ENCODE data around the gene THOC6.
A peak's percentile ranks its signal among the peaks of the same experiment; 100 is the strongest.
"Not testable (repeated sequence)": the region's sequence is repeated elsewhere in the genome, so short reads cannot be mapped to it uniquely, and the experiment has no call there.

Gene THOC6

DNA sequence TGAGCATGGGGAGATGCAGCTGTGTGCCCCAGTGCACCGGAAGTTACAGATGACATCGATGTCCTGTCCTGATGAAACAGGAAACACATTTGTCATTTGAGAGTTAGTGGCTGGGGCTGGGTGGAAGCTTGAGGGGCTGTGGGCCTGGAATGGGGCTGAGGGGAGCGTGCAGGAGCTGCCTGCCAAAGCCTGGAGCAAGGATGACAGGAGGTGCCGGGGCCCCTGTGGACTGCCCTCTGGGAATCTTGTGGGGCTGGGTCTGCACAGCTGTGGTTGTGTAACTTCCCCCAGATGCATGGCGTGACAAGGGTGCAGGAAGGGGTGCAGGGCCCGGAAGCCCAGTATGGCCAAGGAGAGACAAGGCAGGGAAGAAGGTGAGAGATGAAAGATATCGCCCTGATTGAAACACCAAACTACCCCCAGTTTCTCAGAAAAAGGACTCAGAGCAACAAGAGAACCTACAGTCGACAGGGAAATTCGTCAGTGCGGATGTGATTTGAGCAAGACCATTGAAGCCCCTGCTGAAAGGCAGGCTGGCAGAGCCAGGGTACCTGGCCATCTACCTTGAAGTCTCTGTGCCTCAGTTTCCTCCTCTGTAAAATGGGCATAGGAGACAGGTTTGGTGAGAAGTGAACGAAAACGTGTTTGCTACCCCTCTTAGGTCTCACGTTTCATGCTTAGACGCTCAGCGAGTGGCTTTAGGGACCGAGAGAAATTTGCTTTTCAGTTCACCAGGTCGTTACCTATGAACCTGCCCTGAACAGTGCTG, 31.3 kb downstream of the THOC6 start:
- DNase-seq (ENCODE audit: low read depth), result no peak

DNA sequence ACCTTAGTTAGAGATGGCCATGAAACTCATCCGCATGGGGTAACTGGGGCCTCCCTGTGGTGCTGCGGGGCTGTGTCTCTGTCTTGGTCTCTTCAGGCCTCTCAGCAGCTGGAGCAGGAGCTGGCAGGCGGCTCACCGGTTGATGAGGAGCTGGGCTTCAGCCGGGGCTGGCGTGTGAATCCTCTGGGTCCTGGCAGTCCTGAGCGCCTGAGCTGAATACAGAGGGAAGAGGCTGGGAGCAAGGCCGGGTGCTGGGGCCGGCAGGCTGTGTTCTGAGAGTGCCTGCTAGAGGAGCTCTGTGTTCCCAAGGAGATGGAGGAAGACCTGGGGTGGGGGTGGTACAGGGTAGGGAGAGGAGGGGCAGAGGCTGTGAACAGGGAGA, 31.9 kb downstream of the THOC6 start:
- DNase-seq (ENCODE audit: low read depth), result not testable (repeated sequence)

DNA sequence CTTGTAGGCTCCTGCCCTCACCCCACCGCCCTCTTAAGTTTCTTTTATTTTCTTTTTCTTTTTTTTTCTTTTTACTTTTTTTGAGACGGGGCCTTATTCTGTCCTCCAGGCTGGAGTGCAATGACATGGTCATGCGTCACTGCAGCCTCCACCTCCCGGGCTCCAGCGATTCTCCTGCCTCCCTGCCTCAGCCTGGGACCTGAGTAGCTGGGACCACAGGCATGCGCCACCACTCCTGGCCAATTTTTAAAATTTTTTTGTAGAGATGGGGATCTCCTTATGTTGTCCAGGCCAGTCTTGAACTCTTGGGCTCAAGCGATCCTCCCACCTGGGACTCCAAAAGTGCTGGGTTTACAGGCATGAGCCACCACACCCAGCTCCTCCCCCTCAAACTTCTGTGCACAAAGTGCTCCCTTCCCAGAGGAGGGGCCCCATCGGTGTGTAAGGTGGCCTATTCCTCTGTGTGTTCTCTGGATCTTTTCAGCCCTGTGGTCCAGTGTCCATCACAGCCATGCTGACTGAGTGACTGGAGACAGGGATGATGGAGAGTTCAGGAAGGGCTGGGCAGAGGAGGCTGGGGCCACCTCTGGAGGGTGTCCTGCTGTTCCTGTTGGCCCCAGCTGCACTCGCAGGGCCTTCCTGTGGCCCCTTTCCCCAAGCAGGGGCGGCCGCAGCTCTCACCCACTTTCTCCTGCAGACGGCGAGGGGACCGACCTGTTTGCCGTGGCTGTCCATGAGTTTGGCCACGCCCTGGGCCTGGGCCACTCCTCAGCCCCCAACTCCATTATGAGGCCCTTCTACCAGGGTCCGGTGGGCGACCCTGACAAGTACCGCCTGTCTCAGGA, 32.7 kb downstream of the THOC6 start:
- DNase-seq (ENCODE audit: low read depth), result no peak

DNA sequence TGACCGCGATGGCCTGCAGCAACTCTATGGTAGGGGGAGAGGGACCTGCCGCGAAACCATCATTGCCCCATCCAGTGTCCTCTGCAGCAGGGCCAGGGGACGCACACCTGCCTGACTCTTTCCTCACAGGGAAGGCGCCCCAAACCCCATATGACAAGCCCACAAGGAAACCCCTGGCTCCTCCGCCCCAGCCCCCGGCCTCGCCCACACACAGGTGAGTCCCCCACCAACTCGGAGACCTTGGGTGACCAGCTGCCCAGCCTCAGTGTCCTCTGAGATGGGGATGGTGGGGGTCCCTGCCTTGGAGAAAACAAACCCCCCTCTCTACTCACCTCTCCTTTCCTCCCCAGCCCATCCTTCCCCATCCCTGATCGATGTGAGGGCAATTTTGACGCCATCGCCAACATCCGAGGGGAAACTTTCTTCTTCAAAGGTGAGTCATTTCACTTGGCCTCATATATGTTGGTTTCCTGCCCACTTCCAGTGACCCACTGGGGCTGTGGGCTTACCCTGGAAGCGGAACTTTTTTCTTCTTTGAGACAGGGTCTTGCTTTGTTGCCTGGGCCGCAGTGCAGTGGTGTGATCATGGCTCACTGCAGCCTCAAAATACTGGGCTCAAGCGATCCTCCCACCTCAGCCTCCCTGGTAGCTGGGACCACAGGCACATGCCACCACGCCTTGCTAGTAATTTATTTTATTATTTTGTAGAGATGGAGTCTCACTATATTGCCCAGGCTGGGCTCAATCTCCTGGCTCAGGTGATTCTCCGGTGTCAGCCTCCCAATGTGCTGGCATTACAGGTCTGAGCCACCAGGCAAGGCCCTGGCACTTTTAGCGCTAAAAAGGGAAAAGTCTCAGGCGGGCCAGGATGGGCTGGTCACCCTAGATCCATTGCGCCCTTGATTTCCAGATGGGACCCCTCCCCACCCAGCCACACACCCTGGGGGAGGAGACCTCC, 33.6 kb downstream of the THOC6 start:
- DNase-seq (ENCODE audit: low read depth), result no peak

DNA sequence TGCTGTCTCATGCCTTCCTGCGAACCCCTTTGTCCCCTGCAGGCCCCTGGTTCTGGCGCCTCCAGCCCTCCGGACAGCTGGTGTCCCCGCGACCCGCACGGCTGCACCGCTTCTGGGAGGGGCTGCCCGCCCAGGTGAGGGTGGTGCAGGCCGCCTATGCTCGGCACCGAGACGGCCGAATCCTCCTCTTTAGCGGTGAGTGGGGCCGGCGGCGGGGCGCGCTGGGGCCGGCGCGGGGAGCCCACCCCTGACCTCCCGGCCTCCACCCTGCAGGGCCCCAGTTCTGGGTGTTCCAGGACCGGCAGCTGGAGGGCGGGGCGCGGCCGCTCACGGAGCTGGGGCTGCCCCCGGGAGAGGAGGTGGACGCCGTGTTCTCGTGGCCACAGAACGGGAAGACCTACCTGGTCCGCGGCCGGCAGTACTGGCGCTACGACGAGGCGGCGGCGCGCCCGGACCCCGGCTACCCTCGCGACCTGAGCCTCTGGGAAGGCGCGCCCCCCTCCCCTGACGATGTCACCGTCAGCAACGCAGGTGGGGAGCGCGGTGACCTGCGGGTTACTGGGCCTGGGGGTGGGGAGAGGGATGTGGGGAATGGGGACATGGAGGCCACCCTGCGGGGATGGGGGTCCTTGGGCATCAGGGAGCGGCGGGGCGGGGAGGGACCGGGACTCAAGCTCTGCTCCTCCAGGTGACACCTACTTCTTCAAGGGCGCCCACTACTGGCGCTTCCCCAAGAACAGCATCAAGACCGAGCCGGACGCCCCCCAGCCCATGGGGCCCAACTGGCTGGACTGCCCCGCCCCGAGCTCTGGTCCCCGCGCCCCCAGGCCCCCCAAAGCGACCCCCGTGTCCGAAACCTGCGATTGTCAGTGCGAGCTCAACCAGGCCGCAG, 34.5 kb downstream of the THOC6 start:
- DNase-seq (ENCODE audit: low read depth), result no peak

DNA sequence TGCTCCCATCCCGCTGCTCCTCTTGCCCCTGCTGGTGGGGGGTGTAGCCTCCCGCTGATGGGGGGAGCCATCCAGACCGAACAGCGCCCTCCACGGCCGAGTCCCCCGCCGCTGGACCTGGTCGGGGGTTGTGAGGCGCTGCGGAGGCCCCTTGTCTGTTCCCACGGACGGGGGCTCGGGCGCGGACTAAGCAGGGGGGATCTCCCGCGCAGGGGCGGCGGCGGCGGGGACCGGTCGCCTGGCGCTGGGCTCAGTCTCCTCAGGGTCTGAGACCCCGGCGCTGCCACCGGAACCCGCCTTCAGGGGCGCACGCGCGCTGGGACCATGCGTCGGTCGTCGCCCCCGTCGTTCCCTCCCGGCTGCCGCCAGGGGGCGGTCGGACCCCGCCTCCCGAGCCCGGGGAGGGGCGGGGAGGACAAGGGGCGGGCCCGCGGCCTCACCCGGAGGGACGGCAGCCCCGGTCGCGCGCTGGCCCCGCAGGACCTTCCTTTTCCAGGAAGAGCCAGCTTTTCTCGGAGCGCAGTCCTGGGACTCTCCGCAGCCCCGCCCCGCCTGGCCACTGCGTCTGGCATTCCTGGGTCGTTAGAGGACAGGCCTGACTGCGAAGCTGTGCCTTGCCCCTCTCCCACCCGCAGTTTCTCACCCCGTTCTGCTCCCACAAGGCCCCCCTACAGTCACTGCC, 35.3 kb downstream of the THOC6 start:
- peak; percentile 48 for DNase-seq (ENCODE audit: low read depth)

DNA sequence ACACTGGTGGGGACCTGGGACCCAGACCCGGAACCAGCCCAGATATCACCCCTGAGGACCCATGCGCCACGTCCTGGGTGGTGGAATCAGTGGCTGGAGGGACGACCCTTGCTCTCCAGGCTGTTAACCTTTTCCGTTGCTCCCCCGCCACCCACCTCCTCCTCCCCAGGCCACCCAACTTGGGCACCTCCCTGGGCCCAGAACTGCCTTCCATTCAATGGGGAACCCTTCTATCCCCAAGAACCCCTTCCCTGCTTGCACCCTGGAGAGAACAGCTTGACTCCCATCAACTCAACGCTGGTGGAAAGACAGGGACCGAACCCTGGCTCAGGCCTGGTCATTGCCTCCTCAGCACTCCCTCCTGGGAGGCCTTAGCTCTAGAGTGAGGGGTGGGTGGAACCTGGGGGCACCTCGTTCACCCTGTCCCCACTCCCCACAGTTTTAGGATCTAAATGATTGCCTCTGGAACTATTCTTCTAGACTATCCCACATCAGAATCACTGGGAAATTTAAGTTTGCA, 35.9 kb downstream of the THOC6 start:
- DNase-seq (ENCODE audit: low read depth), result no peak

DNA sequence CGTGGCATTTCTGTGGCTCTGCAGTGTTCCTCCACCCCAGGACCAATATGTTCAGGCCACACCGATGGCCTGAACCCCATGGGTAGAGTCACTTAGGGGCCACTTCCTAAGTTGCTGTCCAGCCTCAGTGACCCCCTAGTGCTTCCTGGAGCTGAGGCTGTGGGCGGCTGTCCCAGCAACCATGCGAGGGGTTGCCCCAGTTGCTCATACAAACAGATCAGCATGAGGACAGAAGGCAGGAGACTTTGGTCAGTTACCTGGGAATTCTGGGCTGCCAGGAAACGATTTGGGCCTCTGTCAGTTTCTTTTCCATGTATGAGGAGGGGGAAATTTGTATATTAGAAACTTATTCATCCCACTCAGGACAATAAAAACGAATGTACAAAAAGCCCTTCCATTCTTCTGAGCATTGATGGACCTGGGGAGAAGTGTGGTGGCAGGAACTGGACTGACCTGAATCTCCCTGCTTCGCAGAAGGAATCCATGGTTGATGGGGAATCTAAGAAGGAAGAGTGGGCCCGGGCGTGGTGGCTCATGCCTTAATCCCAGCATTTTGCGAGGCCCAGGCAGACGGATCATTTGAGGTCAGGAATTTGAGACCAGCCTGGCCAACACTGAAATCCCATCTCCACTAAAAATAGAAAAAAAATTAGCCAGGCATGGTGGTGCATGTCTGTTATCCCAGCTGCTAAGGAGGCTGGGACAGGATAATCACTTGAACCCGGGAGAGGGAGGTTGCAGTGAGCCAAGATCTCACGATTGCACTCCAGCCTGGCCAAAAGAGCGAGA, 36.7 kb downstream of the THOC6 start:
- DNase-seq (ENCODE audit: low read depth), result no peak

DNA sequence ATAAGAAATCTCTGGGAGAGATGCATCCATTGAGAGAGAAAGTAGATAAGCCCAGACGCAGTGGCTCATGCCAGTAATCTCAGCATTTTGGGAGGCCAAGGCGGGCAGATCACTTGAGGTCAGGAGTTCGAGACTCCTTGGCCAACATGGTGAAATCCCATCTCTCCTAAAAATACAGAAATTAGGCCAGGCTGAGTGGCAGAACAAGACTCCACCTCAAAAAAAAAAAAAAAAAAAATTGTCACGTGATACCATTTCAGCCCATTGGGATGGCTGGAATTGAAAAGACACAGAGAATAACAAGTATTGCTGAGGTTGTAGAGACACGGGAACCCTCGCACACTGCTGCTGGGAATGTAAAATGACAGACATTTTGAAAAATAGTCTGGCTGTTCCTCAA, 38.7 kb downstream of the THOC6 start:
- no peak for DNase-seq (ENCODE audit: low read depth)

DNA sequence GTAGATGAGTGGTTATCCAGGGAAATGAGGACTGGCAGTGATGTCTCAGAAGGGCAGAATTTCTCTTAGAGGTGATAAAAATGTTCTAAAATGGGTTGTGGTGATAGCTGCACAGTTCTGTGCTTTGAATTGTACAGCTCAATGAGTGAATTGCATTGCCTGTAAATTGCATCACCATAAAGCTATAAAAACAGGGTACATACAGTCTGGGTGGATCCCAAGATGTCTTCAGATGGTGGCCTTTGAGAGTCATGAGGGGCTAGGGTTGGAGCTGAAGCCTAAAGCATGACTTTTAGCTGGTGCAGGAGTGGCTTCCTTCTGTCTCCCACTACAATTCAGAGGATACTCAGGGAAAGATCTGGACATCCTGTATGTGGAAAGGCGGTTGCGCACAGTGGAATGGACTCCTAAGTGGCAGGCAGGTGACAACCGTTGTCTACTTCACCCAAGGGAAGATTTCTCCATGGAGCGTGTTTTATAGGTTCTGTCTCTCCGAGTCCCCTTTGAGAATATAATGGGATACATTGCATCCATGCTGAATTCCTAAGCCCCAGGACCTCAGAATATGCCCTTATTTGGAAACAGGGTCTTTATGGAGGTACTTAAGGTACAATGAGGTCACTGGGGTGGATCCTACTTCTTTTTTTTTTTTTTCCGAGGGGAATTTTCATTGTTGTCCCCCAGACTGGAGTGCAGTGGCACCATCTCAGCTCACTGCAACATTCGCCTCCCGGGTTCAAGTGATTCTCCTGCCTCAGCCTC, 40.0 kb downstream of the THOC6 start:
- no peak for DNase-seq (ENCODE audit: low read depth)

DNA sequence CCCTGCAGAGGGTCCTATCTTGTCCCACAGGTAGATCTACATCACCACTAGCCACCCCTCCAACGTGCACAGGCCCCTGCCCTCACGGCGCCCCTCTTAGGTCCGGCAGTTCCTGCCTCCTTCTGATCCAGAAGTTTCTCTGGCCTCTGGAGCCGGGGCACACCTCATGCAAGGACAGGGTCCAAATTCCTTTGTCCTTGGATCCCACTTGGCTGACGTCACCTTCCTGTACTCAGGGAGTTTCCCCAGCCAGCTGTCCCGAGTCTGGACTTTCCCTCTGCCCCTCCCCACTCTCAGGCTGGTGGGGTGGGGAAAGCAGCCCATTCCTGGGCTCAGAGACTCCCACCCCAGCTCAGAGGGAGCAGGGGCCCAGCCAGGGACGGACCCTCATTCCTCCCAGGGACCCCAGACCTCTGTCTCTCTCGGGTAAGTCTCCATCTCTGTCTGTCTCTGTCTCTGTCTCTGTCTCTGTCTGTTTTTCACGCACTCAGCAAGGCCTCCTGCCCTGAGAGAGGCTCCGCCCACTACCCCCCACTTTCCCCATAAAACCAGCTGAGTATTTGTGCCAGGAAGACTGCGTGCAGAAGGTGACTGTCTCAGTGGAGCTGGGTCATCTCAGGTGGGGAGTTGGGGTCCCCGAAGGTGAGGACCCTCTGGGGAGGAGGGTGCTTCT, 41.4 kb downstream of the THOC6 start, which contains the start of gene IL32:
IL32 (plus strand) TSS at position 572 of the 673 bp plus-strand sequence. CDS start 172 bp downstream, outside the sequence.
- DNase-seq (ENCODE audit: low read depth), result no peak

DNA sequence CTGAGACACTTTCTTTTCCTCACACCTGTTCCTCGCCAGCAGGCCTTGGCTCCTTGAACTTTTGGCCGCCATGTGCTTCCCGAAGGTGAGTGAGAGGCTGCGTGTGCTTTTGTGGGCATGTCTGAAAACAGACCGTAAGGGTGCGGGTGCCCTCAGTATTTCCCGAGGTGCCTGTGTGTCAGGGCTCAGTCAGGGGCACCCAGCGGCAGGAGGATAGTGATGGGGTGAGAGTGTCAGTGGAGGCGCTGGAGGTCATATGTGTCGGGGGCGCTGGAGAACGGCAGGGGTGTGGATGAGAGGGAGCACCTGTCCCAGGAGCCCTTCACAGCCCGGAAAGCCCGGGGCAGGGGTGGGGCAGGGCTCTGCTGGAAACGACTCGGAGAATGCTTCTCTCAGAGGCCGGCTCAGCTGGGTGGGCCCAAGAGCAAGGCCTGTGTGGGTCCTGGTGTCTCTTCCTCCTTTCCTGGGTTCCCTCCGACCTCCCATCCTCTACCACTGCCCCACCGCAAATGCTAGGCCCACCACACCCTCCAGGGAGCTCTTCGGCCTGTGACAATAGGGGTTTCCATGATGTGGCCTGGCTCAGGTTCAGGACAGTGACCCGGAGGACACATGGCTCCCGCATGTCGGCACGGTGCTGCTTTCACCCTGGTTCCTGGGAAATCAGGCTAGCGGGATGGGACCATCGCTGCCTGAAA, 42.1 kb downstream of the THOC6 start:
- DNase-seq (ENCODE audit: low read depth), result no peak

DNA sequence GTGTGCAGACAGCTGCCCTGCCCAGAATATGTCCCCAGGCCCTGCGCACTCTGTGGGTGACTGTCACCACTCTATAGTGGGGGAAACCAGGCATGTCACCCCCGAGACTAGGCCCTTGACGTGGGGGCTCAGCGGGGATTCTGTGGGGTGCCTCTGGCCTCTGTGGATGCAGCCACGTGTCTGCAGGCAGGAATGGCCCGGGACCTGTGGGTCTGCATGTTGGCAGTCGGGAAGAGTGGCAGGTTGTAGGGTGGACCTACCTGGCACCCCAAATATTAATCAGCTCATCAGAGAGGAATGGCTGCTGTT, 42.6 kb downstream of the THOC6 start:
- DNase-seq (ENCODE audit: low read depth), result no peak

DNA sequence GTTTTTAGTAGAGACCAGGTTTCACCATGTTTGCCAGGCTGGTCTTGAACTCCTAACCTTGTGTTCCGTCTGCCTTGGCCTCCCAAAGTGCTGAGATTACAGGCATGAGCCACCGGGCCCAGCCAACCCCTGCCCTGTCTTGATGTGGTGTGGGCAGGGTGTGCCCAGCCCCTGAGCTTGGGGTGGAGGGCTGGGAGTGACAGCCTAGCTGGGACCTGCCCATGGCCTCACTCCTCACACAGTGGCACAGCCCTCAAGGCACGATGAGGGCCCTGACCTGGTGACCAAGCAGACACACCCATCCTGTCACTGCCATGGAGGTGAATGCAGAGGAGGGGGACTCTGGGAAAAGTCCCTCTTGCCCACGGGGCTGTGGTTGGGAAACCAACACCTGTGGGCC, 44.7 kb downstream of the THOC6 start:
- no peak for DNase-seq (ENCODE audit: low read depth)

DNA sequence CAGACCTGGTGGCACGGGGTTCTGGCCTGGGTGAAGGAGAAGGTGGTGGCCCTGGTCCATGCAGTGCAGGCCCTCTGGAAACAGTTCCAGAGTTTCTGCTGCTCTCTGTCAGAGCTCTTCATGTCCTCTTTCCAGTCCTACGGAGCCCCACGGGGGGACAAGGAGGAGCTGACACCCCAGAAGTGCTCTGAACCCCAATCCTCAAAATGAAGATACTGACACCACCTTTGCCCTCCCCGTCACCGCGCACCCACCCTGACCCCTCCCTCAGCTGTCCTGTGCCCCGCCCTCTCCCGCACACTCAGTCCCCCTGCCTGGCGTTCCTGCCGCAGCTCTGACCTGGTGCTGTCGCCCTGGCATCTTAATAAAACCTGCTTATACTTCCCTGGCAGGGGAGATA, 45.3 kb downstream of the THOC6 start:
- DNase-seq (ENCODE audit: low read depth), result not testable (repeated sequence)

DNA sequence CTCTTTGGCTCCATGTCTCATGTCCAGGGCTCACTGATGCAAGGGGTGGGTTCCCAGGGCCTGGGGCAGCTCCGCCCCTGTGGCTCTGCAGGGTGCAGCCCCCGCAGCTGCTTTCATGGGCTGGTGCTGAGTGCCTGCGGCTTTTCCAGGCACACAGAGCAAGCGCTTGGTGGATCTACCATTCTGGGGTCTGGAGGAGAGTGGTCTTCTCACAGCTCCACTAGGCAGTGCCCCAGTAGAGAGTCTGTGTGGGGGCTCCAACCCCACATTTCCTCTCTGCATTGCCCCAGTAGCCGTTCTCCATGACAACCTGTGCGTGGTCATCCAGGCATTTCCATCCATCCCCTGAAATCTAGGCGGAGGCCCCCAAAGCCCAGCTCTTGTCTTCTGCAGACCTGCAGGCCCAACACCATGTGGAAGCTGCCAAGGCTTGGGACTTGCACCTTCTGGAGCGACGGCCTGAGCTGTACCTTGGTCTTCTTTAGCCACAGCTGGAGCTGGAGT, 46.8 kb downstream of the THOC6 start:
- DNase-seq (ENCODE audit: low read depth), result no peak

DNA sequence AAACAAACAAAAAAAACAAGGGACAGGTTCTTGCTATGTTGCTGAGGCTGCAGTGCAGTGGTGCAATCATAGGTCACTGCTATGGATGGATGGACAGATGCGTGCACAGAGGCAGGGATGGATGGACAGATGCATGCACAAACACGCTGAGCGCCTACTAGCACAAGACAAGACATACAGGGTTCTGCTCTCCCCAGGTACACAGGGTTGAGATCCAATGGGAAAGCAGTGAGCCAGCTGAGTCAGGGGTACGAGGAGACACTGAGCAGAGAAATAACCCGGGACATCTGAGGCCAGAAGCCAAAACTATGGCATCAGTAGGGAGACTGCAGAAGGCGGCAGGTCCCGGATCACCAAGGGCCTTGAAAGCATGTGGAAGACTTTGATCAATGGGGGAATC, 47.8 kb downstream of the THOC6 start:
- DNase-seq (ENCODE audit: low read depth), result no peak

Measured in fibroblast of the conjunctiva (primary cell).